DMS53 (cell line): ENCODE results near the gene IGF2.
A peak's percentile ranks its signal among the peaks of the same experiment; 100 is the strongest.

Source experiments
- DNase-seq: peaks from one replicate; lab custom pipeline; 2025; lab: John Stamatoyannopoulos, UW

IGF2 gene

DNA sequence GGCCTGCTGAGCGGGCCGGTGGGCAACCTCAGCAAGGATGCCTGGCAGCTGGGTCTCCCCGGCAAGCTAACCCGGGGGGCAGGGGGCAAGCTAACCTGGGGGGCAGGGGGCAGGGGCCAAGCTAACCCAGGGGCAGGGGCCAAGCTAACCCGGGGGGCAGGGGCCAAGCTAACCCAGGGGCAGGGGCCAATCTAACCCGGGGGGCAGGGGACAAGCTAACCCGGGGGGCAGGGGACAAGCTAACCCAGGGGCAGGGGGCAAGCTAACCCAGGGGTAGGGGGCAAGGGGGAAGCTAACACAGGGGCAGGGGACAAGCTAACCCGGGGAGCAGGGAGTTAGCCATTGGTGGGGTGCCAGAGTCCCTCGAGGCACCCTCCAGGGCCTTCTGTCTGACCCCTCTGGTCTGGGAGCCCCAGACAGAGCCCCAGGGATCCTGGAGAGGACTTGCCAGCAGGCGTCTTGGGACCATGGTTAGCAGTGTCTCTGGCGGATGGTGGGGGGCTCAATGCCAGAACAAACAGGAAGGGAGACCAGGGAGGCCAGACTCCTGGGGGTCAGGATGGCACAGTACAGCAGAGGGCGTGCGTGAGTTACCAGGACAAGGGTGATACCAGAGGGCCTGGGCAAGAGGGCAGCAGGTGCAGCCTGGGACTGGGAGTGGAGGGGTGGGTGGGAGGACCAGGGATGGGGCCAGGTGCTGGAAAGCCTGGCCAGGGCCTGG is 16.1 kb downstream of the IGF2 start:
- peak; percentile 36 for DNase-seq

DNA sequence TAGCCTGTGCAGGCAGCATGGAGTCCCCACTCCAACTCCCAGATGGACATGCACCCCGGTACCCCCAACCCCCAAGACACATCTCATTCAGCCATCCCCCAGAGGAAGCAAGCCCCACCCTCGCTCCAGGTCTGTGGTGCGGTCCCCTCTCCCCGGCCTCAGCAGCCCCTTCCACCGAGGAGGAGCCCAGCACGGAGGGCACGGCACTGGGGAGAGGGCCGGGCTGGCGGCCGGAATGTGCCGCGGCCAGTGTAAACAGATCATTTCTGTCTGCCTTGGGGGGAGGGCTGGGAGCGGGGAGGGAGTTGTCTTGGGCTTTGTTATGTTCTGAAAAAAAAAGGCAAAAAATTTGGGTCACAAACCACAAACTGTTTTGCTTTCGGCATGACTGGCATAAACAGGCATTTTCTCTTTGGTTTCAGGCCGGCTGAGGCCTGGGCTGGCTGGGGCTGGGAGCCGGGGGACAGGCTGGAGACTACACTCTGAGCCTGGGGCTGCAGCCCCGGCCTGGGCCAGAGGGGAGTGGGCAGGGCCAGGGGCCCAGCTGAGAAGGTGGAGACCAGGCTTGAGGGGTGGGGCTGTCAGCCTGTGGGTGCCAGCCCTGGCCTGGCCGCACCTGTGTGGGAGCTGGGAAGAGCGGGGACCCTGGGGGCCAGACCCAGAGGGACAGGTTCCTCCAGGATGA is 16.8 kb downstream of the IGF2 start:
- no peak for DNase-seq

GRCh38 chr11:2121227-2122130 is 17.7 kb downstream of the IGF2 start:
- DNase-seq, result no peak

GRCh38 chr11:2120359-2121100 is 18.7 kb downstream of the IGF2 start:
- no peak for DNase-seq

DNA sequence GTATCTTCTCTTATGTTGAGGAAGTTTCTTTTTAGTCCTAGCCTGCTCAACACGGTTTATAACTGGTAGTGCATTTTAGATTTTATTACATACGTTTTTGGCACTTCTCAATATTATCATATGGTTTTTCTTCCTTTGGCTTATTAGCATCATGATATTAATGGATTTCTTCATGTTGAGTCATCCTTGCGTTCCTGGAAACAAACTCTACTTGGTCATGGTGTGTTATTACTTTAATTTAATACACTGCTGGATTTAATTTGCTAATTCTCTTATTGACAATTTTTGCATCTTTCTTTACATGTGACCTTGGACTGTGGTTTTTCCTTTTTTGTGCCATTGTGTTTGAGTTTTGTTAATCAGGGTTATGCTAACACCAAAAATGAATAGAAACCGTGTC is 20.5 kb downstream of the IGF2 start:
- no peak for DNase-seq

- no peak for DNase-seq
Observed at GRCh38 chr11:2116680-2117079, 22.5 kb downstream of the IGF2 start.

- no peak for DNase-seq
Observed at GRCh38 chr11:2115308-2115707, 23.9 kb downstream of the IGF2 start.

DNA sequence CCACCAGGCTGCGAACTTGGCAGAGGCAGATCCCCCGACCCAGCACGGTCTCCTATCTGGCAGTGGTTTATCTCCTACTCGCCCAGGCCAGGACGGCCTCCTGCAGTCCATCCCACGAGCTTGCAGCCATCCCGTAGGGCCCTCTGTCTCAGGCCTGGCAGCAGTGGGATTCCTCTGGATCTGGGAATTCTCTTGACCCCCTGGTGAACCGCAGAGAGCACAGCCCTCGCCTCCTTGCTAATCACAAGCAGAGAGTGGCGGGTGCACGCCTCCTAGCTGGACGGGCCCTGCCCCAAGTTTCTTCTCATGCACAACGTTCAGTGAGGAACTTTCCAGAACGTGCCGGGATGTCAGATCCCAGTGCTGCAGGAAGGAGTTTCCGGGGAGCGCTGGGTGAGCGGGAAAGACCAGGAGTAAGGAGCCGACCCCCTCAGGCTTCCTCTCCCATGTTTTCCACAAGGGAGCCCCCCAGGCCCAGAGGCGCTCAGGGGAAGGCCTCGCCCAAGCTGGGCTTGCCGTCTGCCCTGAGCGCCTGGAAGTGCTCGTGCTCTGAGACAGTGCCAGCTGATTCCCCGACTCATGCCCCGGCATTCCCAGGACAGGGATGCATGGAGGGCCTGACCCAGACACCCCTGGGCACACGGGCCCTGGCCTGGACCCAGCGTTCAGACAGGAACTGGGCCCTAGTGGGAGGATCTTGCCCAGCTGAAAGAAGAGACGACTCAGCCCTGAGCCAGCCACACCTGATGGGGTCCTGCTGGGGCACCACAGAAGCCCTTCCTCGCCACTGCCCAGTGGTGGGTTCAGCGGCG is 24.6 kb downstream of the IGF2 start:
- no peak for DNase-seq

- no peak for DNase-seq
Observed at GRCh38 chr11:2113776-2114175, 25.4 kb downstream of the IGF2 start.

DNA sequence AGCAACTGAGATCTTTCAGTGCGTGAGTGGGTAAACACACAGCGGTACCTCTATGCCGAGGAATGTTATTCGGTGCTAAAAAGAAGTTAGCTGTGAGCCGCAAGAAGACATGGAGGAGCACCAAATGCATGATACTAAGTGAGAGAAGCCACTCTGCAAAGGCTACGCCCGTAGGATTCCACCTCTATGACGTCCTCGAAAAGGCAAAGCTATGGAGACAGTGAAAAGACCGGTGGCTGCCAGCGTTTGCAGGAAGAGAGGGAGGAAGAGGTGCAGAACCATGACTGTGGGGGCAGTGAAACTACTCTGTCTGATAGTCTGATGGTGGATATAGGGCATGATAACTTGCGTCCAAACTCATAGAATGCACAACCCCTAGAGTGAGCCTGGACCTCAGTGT is 28.7 kb downstream of the IGF2 start:
- DNase-seq, result no peak

DNA sequence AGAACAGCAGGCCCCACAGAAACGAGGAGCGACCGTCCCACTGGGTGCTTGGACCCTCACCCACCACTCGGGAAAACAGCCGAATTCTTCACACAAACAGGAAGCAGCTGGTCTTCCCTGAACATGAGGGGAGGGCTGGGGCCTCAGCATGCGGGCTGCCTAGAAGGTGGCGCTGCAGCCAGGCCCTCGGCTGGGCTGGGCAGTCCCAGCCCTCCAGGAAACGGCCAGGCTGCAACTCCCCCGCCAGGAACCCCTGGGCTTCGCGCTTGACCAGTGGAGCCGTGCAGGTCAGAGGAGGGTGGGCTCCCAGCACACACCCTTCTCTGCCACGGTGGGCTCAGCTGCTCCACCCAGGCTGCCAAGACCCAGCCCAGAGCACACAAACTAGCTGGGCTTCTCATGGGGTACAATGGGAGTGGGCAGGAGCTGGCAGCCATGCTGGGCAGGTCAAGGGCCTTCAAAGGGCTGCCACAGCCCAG is 29.6 kb downstream of the IGF2 start:
- DNase-seq, result no peak

DNA sequence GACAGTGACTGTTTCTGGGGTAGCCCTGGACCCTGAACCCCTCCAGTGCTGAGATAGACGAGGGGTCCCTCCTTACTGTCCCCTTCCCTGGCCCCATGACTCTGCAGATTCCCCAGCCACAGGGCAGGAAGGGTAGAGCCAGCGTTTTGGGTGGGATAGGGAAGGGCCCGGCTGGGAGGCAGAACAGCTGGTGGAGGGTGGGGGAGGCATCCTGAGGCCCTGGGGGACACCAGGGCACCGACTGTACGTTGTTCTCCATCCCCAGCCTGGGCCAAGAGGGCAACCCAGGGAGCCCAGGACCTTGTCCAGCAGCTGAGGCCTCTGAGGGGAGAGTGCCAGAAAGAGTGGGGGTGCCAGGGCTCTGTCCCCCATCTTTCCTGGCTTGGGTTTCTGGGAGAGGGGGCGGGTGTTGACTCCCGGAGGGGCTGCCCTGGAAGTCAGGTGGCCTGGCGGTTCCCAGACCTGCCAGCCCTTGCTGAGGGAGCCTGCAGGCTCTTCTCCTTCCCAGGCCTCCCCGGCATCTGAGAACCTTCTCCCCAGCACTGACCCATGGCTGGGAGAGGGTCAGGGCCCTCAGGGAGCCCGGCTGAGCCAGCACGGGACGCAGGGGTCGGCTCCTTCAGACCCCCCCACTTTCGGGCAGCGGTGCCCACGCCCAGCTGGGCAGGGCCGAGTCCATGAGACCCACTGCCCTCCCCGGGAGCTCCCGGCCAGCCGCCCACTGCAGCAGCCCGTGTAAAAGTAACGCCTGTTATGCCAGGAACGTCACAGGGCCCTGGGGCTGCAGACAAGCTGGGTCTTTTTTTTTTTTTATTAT is 30.3 kb downstream of the IGF2 start:
- no peak for DNase-seq

DNA sequence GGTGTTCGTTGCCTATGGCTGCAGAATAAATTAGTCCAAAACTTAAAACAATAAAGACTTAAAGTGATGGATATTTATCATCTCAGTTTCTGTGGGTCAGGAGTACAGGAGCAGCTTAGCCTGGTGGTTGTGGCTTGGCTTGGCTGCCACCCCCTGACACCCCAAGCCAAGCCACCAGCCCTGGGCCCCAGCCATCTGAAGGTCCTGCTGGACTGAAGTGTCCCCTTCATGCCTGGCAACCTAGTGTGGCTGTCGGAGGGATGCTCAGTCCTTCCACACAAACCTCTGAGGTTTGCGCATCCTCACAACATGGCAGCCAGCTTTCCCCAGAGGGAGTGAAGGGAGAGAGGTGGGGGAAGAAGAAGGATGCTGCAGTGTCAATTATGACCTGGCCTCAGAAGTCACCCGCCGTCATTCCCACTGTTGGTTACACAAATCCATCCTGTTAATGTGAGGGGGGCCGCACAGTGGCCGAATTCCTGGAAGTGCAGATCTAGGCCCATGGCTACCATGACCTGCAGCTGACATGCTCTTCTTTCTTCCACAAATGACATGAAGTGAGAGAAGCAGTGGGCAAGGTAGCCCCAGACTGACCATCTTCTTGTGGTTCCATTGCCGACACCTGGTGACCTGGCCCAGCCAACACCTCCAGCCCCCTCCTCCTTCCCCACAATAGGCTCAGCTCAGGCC is 31.1 kb downstream of the IGF2 start:
- no peak for DNase-seq

- no peak for DNase-seq
Observed at GRCh38 chr11:2107521-2107920, 31.7 kb downstream of the IGF2 start.

DNA sequence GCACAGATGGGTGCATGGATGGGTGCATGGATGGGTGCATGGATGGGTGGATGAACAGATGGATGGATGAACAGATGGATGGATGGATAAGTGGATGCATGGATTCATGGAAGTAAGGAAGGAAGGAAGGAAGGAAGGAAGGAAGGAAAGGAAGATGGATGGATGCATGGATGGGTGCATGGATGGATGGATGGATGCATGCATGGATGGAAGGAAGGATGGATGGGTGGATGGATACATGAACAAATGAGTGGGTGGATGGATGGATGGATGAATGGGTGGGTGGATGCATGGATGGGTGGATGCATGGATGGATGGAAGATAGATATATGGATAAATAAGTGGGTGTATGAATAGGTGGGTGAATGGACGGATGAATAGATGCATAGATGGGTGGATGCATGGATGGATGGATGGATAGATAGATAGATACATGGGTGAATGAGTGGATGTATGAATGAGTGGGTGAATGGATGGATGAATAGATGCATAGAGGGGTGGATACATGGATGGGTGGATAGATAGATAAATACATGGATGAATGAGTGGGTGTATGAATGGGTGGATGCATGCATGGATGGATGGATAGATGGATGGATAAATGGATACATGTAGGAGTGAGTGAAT is 32.5 kb downstream of the IGF2 start:
- no peak for DNase-seq

DNA sequence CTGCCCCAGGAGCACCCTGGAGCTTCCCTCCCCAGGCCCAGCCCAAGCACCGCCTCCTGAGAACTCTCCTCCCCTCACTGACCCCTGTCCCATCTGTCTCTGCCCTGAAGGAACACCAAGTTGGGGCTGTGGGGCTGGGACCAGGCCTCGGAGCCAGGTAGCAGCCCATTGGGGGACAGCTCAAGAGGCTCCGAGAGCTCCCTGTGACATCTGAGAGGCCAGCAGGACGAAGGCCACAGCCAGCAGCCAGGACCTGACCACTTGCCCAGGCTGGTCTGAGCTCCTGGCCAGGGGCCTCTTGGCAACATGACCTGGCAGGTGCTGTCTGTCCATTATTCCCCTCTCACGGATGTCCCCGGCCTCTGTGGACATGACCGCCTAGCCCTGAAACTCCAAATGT is 33.7 kb downstream of the IGF2 start:
- DNase-seq, result no peak

GRCh38 chr11:2104524-2105440 is 34.4 kb downstream of the IGF2 start:
- no peak for DNase-seq
